HEK293 (cell line): Measurements from ENCODE around the gene NIT2.

ENCODE experiments used
- CTCF ChIA-PET: fragments of 350-600 bp; formaldehyde crosslinking; extraction: SDS; loops from one replicate; lab custom pipeline; 2021; ENCODE audit warnings: antibody characterized with exemption; lab: Yijun Ruan, JAX
- POLR2A ChIA-PET: fragments of 300-600 bp; formaldehyde crosslinking; extraction: SDS; loops from one replicate; lab custom pipeline; 2020; ENCODE audit warnings: antibody characterized with exemption, inconsistent platforms; lab: Yijun Ruan, JAX
- H3K27ac ChIP-seq: fragments of 200-500 bp; sonication (Bioruptor generic); 2 replicates; pipeline ENCODE4 v1.5.1; 2014; ENCODE audit warnings: low read depth, low read length, control low read depth, inconsistent platforms; ENCODE audit errors: extremely low read depth
- H3K36me3 ChIP-seq, 2 experiments: fragments of 200-500 bp in 1 of 2; sonication (Bioruptor generic) in 1 of 2; 1 replicate in 1 of 2; 2 replicates in 1 of 2; pipeline ENCODE4 v1.5.1; 2014 to 2017; ENCODE audit warnings: inconsistent platforms in 2 of 2, low read length in 2 of 2; ENCODE audit not compliant: control insufficient read depth in 2 of 2, insufficient read depth in 1 of 2
- H3K4me1 ChIP-seq: fragments of 200-500 bp; sonication (Bioruptor generic); 2 replicates; pipeline ENCODE4 v1.5.1; 2014; ENCODE audit warnings: mild to moderate bottlenecking, low read length, inconsistent platforms; ENCODE audit not compliant: control insufficient read depth, insufficient read depth
- H3K4me3 ChIP-seq: 2 replicates; pipeline ENCODE4 v1.5.1; 2011; ENCODE audit warnings: low read depth, mild to moderate bottlenecking, control low read depth, low read length, moderate library complexity
- H3K9me3 ChIP-seq: fragments of 200-500 bp; sonication (Bioruptor generic); 2 replicates; pipeline ENCODE4 v1.5.1; 2014; ENCODE audit warnings: low read depth, low read length, inconsistent platforms; ENCODE audit not compliant: control insufficient read depth, insufficient read depth
- GFI1B ChIP-seq: fragments of 450-650 bp; formaldehyde crosslinking; IDR thresholded peaks from 2 replicates; pipeline ENCODE4 v1.5.1; 2016; ENCODE audit warnings: missing biosample characterization, missing genetic modification characterization
- GLI4 ChIP-seq: fragments of 450-650 bp; formaldehyde crosslinking; IDR thresholded peaks from 2 replicates; pipeline ENCODE4 v1.5.1; 2016; ENCODE audit warnings: missing biosample characterization, missing genetic modification characterization
- GLIS1 ChIP-seq: fragments of 450-650 bp; formaldehyde crosslinking; IDR thresholded peaks from 2 replicates; pipeline ENCODE4 v1.5.1; 2016; ENCODE audit warnings: missing biosample characterization, missing genetic modification characterization
- KLF8 ChIP-seq: fragments of 450-650 bp; formaldehyde crosslinking; IDR thresholded peaks from 2 replicates; pipeline ENCODE4 v1.5.1; 2016; ENCODE audit warnings: missing biosample characterization, missing genetic modification characterization
- KLF9 ChIP-seq: fragments of 450-650 bp; formaldehyde crosslinking; IDR thresholded peaks from 2 replicates; pipeline ENCODE4 v1.5.1; 2016; ENCODE audit warnings: missing biosample characterization, missing genetic modification characterization, low read depth
- SCRT2 ChIP-seq: fragments of 450-650 bp; formaldehyde crosslinking; IDR thresholded peaks from 2 replicates; pipeline ENCODE4 v1.5.1; 2016; ENCODE audit warnings: missing biosample characterization, missing genetic modification characterization
- SP3 ChIP-seq: fragments of 450-650 bp; formaldehyde crosslinking; IDR thresholded peaks from 2 replicates; pipeline ENCODE4 v1.5.1; 2016; ENCODE audit warnings: missing biosample characterization, missing genetic modification characterization
- TRIM28 ChIP-seq: IDR thresholded peaks from 2 replicates; pipeline ENCODE4 v1.6.1; 2011; ENCODE audit warnings: low read length, control low read depth, borderline replicate concordance
- YY1 ChIP-seq: fragments of 450-650 bp; formaldehyde crosslinking; IDR thresholded peaks from 2 replicates; pipeline ENCODE4 v1.5.1; 2018; ENCODE audit warnings: missing biosample characterization, missing genetic modification characterization
- ZBTB11 ChIP-seq: fragments of 450-650 bp; formaldehyde crosslinking; conservative IDR thresholded peaks from 2 replicates; pipeline ENCODE4 v1.5.1; 2016; ENCODE audit warnings: low read depth, missing biosample characterization, missing genetic modification characterization
- ZBTB8A ChIP-seq: fragments of 450-650 bp; formaldehyde crosslinking; IDR thresholded peaks from 2 replicates; pipeline ENCODE4 v1.5.1; 2016; ENCODE audit warnings: missing biosample characterization, missing genetic modification characterization
- ZEB2 ChIP-seq: fragments of 450-650 bp; formaldehyde crosslinking; IDR thresholded peaks from 2 replicates; pipeline ENCODE4 v1.5.1; 2016; ENCODE audit warnings: missing biosample characterization, missing genetic modification characterization
- ZNF2 ChIP-seq: fragments of 450-650 bp; formaldehyde crosslinking; IDR thresholded peaks from 2 replicates; pipeline ENCODE4 v1.5.1; 2016; ENCODE audit warnings: missing biosample characterization, missing genetic modification characterization
- ZNF335 ChIP-seq: fragments of 450-650 bp; formaldehyde crosslinking; conservative IDR thresholded peaks from 2 replicates; pipeline ENCODE4 v1.5.1; 2016; ENCODE audit warnings: missing biosample characterization, missing genetic modification characterization
- ZNF596 ChIP-seq: fragments of 450-650 bp; IDR thresholded peaks from 2 replicates; pipeline ENCODE4 v1.5.0; 2018; ENCODE audit warnings: missing biosample characterization, mild to moderate bottlenecking, missing genetic modification characterization, moderate library complexity
- ZNF677 ChIP-seq: fragments of 450-650 bp; IDR thresholded peaks from 2 replicates; pipeline ENCODE4 v1.5.0; 2018; ENCODE audit warnings: missing biosample characterization, mild to moderate bottlenecking, missing genetic modification characterization, moderate library complexity
- ZNF776 ChIP-seq: fragments of 450-650 bp; formaldehyde crosslinking; IDR thresholded peaks from 2 replicates; pipeline ENCODE4 v1.5.0; 2017; ENCODE audit warnings: missing biosample characterization, missing genetic modification characterization, borderline replicate concordance
- ZSCAN30 ChIP-seq: fragments of 450-650 bp; IDR thresholded peaks from 2 replicates; pipeline ENCODE4 v1.5.1; 2018; ENCODE audit warnings: missing biosample characterization, mild to moderate bottlenecking, missing genetic modification characterization, moderate library complexity
- TF ChIP-seq, protein P1 (sequence below): fragments of 450-650 bp; formaldehyde crosslinking; optimal IDR thresholded peaks from 2 replicates; pipeline ENCODE3; 2016; ENCODE audit warnings: missing biosample characterization, mild to moderate bottlenecking, missing genetic modification characterization
- TF ChIP-seq, protein P2 (sequence below): sonication (generic); formaldehyde crosslinking; IDR thresholded peaks from 2 replicates; pipeline ENCODE4 v1.8.1; 2022; ENCODE audit warnings: mild to moderate bottlenecking, moderate library complexity, missing genetic modification reagents
- TF ChIP-seq, protein P3 (sequence below): fragments of 450-650 bp; formaldehyde crosslinking; IDR thresholded peaks from 2 replicates; pipeline ENCODE4 v1.5.1; 2016; ENCODE audit warnings: missing biosample characterization, missing genetic modification characterization
- TF ChIP-seq, protein P4 (sequence below): fragments of 450-650 bp; formaldehyde crosslinking; IDR thresholded peaks from 2 replicates; pipeline ENCODE4 v1.5.1; 2016; ENCODE audit warnings: missing biosample characterization, missing genetic modification characterization
- TF ChIP-seq, protein P5 (sequence below): fragments of 450-650 bp; IDR thresholded peaks from 2 replicates; pipeline ENCODE4 v1.5.1; 2018; ENCODE audit warnings: missing biosample characterization, mild to moderate bottlenecking, missing genetic modification characterization

The NIT2 gene

GRCh38 chr3:100334488-100335351, at the start of gene NIT2:
Gene NIT2 (plus strand): TSS chr3:100334757. CDS start chr3:100334792, 35 bp downstream.
- H3K27ac ChIP-seq = peak within 1 kb of the TSS; percentile 74; the same call in 1 of the 2 replicates
- H3K4me1 ChIP-seq = 0 out of 2 replicates have a peak, but pooled peaks cover 3% of the 10 kb centered on the region
- peaks cover 0 to 8% of the 10 kb centered on the region in 2 experiments; a peak in 2 of 3 replicates for H3K36me3 ChIP-seq
- no peaks in the 10 kb centered on the region for H3K9me3 ChIP-seq
- H3K4me3 ChIP-seq = peak within 1 kb of the TSS; percentile 56
- ChIA-PET POLR2A (interaction anchor here (0.6 to 1.5 kb wide), 3 partner anchors 46 to 158 kb away, joined by 3 to 6 read pairs (median 3); partner anchors contain the start of genes TBC1D23 and TMEM45A), CTCF (interaction anchor here (1.0 to 1.6 kb wide), 3 partner anchors 12 to 255 kb away, joined by 3 to 4 read pairs (median 4); no protein-coding TSS in a partner anchor)
- TF ChIP-seq GFI1B (tag by site-specific recombination) (no peak), ZNF677 (tag by site-specific recombination) (0 out of 2 replicates have a peak, but pooled peaks have one; percentile 17), ZNF335 (tag by site-specific recombination) (peak; percentile 44; the same call in 1 of the 2 replicates), ZNF596 (tag by site-specific recombination) (peak; percentile 22; the same call in 1 of the 2 replicates), KLF8 (peak; percentile 25; the same call in 1 of the 2 replicates), ZNF2 (0 out of 2 replicates have a peak, but pooled peaks have one; percentile 4), ZEB2 (tag by site-specific recombination) (no peak), TRIM28 (peak; percentile 25; the same call in 1 of the 2 replicates), GLI4 (no peak), ZBTB11 (tag by site-specific recombination) (no peak), ZNF776 (no peak), KLF9 (tag by site-specific recombination) (peak; percentile 39; the same call in 1 of the 2 replicates), GLIS1 (tag by site-specific recombination) (peak; percentile 55), ZBTB8A (tag by site-specific recombination) (0 out of 2 replicates have a peak, but pooled peaks have one; percentile 16), YY1 (tag by site-specific recombination) (no peak), SP3 (tag by site-specific recombination) (peak; percentile 52), ZSCAN30 (tag by site-specific recombination) (0 out of 2 replicates have a peak, but pooled peaks have one; percentile 56), SCRT2 (tag by site-specific recombination) (peak; percentile 5; the same call in 1 of the 2 replicates)
- TF ChIP-seq, protein P1, sequence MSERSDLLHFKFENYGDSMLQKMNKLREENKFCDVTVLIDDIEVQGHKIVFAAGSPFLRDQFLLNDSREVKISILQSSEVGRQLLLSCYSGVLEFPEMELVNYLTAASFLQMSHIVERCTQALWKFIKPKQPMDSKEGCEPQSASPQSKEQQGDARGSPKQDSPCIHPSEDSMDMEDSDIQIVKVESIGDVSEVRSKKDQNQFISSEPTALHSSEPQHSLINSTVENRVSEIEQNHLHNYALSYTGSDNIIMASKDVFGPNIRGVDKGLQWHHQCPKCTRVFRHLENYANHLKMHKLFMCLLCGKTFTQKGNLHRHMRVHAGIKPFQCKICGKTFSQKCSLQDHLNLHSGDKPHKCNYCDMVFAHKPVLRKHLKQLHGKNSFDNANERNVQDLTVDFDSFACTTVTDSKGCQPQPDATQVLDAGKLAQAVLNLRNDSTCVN (tag by site-specific recombination) = peak; percentile 61
- TF ChIP-seq, protein P2, sequence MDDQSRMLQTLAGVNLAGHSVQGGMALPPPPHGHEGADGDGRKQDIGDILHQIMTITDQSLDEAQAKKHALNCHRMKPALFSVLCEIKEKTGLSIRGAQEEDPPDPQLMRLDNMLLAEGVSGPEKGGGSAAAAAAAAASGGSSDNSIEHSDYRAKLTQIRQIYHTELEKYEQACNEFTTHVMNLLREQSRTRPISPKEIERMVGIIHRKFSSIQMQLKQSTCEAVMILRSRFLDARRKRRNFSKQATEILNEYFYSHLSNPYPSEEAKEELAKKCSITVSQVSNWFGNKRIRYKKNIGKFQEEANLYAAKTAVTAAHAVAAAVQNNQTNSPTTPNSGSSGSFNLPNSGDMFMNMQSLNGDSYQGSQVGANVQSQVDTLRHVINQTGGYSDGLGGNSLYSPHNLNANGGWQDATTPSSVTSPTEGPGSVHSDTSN (CRISPR knock-in tag) = no peak
- TF ChIP-seq, protein P3, sequence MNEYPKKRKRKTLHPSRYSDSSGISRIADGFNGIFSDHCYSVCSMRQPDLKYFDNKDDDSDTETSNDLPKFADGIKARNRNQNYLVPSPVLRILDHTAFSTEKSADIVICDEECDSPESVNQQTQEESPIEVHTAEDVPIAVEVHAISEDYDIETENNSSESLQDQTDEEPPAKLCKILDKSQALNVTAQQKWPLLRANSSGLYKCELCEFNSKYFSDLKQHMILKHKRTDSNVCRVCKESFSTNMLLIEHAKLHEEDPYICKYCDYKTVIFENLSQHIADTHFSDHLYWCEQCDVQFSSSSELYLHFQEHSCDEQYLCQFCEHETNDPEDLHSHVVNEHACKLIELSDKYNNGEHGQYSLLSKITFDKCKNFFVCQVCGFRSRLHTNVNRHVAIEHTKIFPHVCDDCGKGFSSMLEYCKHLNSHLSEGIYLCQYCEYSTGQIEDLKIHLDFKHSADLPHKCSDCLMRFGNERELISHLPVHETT (tag by site-specific recombination) = no peak
- TF ChIP-seq, protein P4, sequence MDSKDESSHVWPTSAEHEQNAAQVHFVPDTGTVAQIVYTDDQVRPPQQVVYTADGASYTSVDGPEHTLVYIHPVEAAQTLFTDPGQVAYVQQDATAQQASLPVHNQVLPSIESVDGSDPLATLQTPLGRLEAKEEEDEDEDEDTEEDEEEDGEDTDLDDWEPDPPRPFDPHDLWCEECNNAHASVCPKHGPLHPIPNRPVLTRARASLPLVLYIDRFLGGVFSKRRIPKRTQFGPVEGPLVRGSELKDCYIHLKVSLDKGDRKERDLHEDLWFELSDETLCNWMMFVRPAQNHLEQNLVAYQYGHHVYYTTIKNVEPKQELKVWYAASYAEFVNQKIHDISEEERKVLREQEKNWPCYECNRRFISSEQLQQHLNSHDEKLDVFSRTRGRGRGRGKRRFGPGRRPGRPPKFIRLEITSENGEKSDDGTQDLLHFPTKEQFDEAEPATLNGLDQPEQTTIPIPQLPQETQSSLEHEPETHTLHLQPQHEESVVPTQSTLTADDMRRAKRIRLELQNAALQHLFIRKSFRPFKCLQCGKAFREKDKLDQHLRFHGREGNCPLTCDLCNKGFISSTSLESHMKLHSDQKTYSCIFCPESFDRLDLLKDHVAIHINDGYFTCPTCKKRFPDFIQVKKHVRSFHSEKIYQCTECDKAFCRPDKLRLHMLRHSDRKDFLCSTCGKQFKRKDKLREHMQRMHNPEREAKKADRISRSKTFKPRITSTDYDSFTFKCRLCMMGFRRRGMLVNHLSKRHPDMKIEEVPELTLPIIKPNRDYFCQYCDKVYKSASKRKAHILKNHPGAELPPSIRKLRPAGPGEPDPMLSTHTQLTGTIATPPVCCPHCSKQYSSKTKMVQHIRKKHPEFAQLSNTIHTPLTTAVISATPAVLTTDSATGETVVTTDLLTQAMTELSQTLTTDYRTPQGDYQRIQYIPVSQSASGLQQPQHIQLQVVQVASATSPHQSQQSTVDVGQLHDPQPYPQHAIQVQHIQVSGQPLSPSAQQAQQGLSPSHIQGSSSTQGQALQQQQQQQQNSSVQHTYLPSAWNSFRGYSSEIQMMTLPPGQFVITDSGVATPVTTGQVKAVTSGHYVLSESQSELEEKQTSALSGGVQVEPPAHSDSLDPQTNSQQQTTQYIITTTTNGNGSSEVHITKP (tag by site-specific recombination) = peak; percentile 59
- TF ChIP-seq, protein P5, sequence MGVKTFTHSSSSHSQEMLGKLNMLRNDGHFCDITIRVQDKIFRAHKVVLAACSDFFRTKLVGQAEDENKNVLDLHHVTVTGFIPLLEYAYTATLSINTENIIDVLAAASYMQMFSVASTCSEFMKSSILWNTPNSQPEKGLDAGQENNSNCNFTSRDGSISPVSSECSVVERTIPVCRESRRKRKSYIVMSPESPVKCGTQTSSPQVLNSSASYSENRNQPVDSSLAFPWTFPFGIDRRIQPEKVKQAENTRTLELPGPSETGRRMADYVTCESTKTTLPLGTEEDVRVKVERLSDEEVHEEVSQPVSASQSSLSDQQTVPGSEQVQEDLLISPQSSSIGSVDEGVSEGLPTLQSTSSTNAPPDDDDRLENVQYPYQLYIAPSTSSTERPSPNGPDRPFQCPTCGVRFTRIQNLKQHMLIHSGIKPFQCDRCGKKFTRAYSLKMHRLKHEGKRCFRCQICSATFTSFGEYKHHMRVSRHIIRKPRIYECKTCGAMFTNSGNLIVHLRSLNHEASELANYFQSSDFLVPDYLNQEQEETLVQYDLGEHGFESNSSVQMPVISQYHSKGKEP (tag by site-specific recombination) = peak; percentile 24; the same call in 1 of the 2 replicates
